Smooth muscle cell of the brain vasculature (primary cell): ENCODE data around the gene SDE2.
A peak's percentile ranks its signal among the peaks of the same experiment; 100 is the strongest.
"Not testable (repeated sequence)": the region's sequence is repeated elsewhere in the genome, so short reads cannot be mapped to it uniquely, and the experiment has no call there.

Experiments used
- DNase-seq: peaks from one replicate; pipeline ENCODE4 v3.0.0-alpha.2; 2012; ENCODE audit warnings: low read depth, low spot score

SDE2 gene

DNA sequence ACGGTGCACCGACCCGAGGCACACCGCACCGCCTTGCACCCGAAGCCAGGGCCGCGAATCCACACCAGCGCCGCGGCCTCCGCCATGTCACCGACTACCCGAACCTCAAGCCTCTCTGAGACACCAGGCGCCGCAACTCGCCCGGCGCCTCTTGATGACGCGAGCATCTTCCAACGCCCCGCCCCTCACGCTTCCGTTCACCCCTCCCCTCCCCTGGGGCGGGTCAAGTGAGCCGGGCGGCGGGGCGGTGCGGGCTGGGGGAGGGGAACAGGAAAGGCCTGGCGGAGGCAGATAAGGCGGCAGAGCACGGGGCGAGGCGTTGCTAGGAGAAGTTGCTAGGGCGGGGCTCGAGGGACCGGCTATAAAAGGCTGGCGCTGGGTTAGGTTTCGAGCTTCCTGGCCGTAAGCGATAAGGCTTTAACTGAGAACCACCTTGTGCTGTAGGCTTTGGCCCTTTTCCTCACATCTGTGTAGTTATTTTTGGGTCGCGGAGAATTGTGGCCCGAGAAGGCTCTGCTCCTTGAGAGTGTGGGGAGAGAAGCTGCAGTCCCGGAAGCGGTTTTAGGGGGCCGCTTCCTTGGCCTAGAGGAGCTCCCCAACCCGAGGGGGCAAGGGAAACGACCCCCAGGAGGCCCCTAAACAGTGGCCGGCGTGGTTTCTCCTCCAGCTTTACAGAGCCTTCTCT, at the start of gene SDE2:
Gene SDE2, minus strand, starts transcription at position 117 of the 685 bp plus-strand sequence. Its CDS starts 31 bp downstream, at position 86.
- peak; percentile 99 for DNase-seq

DNA sequence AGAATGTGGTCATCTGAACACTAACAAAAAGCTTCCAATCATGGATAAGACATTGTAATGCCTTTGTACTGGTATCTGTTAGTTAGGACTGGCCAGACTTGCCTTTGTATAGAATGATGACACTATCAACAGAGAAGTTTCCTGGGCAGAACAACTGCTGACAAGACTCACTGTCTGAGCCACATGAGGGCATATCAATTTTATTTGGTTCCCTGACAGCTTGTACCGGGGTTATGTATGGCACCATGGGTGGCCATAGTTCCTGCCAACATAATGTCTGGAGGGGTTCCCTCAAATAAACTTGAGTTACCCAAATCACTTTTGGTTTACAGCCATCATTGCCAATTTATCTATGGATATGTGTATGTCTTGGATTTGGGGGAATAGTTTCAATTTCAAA, 49.7 kb upstream of the SDE2 start:
- DNase-seq, result no peak

DNA sequence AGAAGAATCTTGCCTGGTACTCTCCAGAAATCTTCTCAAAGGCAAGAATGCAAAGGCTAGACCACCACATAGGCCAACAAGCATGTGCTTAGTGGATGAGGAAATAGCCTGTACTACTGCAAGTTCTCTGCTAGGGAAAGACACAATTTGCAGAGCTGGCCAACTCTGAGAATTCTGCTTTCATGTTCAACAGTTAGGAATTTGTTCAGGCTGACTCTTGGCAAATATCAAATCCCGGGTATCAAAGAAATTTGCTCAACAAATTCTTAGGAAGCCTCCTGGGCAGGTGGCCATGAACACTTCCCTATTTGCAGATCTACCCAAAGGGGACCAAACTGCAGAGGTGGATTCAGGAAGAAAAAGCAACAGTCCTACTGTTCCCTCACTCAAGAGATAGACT, 48.4 kb upstream of the SDE2 start:
- DNase-seq, result no peak

DNA sequence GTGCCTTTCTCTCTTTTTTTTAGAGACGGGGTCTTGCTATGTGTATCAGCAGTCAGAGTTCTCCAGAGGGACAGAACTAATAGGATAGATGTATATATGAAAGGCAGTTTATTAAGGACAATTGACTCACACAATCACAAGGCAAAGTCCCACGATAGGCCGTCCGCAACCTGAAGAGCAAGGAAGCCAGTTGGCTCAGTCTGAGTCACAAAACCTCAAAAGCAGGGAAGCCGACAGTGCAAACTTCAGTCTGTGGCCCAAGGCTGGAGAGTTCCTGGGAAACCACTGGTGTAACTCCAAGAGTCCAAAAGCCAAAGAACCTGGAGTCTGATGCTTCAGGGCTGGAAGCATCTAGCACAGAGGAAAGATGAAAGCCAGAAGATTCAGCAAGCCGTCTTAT, 47.1 kb upstream of the SDE2 start:
- DNase-seq, result no peak

DNA sequence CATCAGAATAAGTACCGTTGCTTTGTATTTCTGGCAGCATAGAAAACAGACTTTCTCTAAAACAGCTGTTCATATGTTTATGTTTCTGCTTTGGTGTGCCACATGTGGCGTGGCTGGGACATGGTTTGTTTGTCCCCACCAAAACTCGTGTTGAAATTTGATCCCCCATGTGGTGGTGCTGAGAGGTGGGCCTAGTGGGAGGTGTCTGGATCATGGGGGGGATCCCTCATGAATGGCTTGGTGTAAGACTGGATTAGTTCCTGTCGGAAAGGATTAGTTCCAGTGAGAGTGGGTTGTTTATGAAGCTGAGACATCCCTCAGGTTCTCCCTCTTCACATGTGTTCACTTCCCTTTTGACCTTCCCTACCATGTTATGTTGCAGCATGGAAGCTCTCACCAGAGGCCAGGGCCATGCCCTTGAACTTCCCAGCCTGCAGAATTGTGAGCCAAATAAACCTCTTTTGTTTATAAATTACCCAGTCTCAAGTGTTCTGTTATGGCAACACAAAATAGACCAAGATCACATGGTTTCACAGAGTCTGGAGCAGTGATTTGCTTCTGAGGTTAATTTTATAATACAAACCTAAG, 45.5 kb upstream of the SDE2 start:
- DNase-seq, result no peak

DNA sequence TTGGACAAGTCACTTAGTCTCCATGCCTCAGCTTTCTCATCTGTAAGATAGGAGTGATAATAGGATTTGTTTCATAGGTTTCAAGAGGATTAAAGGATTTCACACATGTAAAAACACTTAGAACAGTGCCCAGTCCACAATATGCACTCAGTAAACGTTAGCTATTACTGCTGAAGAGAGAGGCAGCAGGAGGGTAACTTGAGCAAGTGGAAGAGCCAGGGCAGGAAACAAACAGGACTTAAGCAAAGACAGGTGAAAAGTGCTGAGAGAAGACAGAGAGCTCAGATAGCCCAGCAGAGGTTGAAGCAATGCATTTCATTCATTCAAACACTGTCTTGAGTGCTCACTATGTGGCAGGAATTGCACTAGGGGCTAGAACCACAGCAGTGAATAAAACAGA, 42.3 kb upstream of the SDE2 start:
- no peak for DNase-seq

DNA sequence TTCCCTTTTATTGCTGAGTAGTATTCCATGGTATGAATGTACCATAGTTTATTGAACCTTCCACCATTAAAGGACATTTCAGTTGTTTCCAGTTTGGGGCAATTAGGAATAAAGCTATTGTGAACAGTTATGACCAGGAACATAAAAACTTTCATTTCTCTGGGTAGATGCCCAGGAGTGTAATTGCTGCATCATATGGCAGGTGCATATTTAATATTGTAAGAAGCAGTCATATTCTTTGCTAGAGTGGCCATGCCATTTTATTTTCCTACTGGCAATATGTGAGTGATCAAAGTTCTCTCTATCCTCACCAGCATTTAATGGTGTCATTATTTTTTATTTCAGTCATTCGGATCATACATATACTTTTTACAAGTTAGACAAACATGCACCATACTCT, 39.5 kb upstream of the SDE2 start:
- no peak for DNase-seq

DNA sequence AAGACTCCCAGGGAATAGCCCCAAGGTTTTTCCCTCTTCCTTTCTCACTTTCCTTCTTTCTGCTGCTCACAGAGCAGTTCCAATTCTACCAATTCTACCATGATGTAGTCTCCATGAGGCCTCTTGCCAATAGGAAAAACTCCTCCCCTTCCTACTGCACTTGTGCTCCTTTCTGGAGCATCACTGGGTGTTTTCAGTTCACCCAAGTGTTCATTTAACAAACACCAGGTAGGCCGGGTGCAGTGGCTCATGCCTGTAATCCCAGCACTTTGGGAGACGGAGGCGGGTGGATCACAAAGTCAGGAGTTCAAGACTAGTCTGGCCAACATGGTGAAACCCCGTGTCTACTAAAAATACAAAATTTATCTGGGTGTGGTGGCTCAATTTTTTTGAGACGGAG, 36.8 kb upstream of the SDE2 start:
- DNase-seq, result no peak

DNA sequence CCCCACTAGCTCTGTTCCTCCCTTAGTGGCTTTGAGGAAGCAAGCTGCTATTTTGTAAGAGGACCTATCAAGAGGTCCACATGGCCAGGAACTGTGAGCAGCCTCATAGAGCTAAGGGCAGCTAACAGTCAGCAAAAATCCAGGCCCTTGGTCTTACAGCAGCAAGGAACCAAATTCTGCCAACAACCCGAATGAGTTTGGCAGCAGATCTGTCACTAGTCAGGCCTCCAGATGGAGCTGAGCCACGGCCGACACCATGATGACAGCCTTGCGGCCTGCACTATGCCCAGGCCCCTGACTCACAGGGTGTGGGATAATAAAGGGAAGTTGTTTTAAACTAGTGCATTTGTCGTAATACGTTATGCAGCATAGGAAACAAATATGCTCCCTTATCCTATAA, 35.3 kb upstream of the SDE2 start:
- DNase-seq, result peak; percentile 40

DNA sequence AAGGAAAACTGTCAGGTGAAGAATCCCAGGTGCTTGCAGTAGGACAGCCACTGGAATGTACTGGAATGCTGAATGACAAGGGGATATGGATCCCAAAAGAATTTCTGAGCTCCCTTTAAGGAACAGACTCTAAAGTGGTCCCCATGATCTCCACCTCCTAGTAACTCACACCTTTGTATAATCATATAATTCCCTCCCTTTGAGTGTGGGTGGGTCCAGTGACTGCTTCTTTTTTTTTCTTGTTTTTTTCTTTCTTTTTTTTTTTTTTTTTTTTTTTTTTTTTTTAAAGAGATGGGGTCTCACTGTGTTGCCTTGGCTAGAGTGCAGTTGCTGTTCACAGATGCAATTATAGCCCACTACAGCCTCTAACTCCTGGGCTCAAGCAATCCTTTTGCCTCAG, 34.8 kb upstream of the SDE2 start:
- DNase-seq, result no peak

DNA sequence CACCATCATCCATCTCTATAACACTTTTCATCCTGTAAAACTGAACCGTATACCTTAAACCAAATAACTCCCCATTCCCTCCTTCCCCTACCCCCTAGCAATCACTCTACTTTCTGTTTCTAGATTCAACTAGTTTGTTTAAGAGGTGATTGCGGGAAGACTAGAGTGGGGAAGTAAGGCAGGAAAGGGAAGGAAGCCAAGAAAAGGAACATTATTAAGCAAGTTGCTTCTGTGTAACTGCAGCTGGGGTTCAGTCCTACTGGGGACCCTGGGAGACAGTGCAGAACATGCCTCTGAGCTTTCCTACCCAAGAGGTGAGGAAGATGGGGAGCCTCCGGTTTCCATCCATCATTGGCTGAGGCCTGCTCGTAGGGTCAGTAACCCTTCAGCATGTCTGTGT, 34.4 kb upstream of the SDE2 start:
- DNase-seq, result no peak

DNA sequence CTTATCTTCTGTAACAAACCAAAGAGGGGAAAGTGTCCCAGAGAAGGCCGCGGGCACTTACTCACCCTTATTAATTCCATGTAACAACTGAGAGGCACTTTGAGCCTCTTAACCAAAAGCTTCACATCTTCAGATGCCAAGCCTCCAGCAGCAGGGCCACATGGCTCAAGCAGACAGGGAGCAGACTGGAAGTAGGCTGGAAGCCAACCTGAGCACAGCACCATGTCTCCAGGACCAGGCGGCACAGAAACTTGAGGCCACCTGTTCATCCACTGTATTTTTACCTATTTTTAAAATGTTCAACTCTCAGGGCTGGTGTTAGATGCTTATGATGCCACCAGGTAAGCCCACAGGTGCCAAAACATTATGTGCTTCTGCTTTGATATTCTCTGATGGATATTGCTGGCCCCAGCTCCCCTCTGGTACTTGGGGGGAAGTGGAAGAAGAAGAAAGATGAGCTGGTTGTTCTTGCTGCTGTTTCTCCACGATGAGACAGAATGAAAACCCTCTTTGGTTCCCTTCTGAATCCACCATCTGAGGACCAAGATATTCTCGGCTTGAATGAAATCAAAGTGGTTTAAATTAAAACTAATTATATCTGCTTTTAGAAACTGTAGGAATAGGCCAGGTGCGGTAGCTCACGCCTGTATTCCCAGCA, 30.6 kb upstream of the SDE2 start:
- DNase-seq, result no peak

DNA sequence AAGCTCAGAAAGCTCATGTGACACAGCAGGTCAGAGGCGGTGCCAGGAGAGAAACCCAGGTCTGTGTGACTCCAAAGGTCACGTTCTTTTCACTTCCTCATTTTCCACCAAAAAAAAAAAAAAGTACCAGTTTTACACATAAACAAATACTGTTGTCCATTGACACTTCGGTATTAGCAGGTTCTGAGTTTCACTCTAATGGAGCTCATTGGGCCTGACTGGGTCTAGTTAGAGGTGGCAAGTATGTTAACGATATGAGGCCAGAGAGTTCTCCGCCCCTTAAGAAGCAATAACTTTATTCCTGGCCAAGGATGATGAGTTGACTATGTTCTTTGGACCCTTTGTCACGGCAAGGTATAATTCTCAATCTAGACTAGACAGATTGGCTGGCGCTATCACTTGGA, 30.0 kb upstream of the SDE2 start:
- no peak for DNase-seq

DNA sequence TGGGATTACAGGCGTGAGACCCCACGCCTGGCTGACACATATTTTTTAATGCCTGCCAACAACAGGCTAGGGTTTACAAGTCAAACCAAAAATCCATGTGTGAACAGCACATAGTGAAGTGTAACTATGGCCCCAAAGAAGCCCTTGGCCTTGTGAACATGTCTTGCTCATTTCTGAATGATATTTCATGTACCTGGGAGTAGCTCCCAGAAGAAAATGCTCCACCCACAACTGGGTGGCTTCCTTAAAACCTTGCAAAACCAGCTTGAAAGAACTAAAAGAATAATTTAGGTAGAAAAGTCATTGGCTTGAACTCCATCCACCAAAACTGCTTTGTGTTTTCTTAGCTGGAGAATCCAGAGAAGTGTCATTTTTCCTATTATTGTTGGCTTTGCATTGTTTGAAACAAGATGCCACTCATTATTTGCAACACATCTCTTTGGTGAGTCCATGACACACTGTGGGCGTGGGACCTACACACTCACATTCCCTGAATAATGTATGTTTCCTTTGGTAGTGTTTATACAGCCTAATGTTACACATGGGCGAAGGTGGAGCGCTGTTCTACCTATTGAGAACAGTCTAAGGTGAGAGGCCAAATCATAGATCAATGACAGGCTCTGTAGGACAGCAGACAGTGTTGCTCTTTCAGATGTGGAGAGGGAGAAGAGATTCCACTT, 28.5 kb upstream of the SDE2 start:
- DNase-seq, result no peak

DNA sequence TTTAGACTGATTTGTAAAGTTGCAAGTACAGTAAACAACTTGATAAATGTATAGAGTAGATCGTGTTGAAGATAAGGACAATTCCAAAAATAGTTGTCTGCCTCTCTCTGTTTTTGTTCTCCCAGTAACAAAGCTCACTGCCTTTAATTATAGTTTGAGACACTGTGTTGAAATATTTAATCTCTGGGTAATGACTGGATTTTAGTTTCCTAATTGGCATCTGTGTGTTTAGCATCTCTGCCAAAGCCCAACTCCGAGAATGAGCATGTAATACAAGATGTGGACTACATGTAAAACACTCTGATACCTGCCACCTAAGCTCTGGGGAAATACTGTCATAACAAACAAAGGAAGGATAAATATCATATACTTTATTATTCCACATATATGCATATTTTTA, 27.7 kb upstream of the SDE2 start:
- DNase-seq, result no peak

DNA sequence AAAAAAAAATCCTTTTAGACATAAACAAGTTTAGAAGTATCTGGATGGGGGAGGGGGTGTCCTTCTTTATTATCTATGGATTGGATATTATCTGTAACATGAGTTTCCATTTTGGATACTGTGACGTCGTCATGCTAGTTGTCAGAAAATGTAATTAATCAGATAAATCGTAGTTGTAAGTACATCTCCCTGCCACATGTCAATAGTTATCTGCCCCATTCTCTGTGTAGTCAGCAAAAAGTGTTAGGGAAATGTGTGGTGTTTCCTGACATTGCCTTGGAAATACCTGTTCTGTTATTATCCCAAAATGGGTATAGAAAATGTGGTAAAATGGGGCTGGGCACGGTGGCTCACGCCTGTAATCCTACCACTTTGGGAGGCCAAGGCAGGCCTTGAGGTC, 24.6 kb upstream of the SDE2 start:
- DNase-seq, result no peak

DNA sequence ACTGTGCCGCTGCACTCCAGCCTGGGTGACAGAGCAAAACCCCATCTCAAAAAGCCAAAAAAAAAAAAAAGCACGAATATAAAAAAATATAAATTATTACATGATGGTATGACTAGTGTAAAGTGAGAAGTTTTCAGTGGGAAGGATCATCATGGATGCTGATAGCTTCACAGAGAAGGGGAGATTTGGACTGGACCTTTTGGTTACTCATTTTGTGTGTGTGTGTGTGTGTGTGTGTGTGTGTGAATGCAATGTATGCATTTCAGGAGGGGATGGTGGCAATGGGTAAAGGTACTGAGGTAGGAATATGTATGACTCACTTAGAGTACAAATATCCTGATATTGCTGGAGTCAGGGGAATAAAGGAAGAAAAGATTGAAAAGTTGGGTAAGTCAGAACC, 22.7 kb upstream of the SDE2 start:
- DNase-seq, result no peak

DNA sequence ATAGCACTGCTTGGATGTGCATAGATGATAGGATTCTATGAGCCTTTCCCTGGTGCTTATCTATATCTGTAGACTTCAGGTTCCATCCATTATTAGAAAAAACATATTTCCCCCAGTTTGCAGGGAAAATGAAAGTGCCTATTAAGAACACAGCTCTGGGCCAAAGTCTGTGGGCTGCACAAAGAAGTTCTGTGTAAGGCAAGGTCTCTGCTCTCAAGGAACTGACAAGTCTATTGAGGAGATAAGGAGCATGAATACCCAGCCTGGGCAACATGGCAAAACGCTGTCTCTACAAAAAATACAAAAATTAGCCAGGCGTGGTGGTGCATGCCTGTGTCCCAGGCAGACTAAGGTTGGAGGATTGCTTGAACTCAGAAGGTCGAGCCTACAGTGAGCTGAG, 22.3 kb upstream of the SDE2 start:
- no peak for DNase-seq

DNA sequence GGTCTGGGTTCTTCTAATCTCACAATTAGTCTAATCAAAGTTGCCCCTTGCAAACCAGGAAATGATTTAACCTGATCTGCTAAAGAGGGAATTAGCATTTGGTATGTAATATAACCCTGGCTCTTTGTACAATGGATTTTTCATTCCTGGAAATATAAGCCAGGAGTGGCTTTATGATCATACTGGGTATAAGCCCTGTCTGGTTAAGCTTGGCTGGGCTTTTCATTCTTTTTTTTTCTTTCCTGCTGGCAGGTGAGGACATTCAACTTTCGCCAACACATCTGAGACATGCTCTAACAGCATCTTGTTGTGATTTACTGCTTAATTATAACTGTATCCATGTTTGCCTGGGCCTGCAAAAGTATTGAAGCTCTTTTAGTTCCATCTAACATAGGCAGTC, 20.4 kb upstream of the SDE2 start:
- DNase-seq, result no peak

DNA sequence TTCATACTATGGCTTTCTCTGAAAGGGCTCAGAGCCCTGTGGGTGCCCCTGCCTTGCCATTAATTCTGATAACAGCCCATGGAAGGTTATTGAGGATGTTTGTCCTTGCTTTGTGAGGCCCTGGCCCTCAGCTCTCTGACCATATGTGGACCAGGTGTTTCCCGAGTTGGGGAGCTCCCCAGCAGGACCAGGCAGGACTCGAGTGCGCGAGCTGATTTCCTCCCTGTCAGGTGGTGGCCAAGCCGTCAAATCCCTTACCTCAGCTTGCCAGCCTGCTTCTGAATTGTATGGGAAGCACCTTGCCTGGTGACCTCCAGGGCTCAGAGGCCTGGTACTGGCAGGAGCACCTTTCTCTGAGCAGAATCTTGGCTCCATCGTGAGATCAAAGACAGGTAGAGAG, 17.9 kb upstream of the SDE2 start:
- DNase-seq, result no peak

DNA sequence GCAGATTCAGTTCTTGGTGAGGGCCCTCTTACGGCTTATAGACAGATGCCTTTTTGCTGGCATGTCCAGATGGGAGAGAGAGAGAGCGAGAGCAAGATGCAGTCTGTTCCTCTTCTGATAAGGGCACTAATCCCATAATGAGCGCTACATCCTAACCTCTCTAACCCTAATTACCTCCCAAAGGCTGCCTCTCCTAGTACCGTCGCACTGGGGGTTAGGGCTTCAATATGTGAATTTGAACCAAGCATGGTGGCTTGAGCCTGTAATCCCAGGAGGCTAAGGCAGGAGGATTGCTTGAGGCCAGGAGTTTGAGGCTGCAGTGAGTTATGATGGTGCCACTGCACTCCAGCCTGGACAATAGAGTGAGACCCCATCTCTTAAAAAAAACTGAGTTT, 10.5 kb upstream of the SDE2 start:
- no peak for DNase-seq

DNA sequence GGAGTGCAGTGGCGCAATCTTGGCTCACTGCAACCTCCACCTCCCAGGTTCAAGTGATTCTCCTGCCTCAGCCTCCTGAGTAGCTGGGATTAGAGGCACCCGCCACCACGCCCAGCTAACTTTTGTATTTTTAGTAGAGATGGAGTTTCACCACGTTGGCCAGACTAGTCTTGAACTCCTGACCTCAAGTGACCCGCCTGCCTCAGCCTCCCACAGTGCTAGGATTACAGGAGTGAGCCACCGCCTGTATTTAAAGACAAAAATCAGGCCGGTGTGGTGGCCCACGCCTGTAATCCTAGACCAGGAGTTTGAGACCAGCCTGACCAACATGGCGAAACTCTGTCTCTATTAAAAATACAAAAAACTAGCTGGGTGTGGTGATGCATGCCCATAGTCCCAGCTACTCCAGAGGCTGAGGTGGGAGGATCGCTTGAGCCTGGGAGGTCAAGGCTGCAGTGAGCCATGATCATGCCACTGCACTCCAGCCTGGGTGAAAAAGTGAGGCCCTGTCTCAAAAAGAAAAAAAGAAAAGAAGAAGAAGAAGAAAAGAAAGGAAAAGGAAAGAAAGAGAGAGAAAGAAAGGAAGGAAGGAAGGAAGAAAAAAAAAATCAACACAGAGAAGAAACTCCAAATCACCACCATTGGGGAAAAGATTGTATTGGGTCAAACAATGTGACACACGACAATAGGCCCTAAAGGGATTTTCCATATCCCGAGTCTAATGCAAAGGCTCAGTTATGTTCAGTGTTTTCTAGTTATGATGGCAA, 8.2 kb upstream of the SDE2 start:
- not testable (repeated sequence) for DNase-seq
